HG03175 (cell line): ENCODE measurements around the gene IDUA.

Source experiments
- ATAC-seq: cut with Tn5 transposase; IDR thresholded peaks from one replicate; pipeline ENCODE4 v1.9.1; 2021; ENCODE audit warnings: mild to moderate bottlenecking, moderate library complexity; ENCODE audit not compliant: unreplicated experiment

IDUA gene

DNA sequence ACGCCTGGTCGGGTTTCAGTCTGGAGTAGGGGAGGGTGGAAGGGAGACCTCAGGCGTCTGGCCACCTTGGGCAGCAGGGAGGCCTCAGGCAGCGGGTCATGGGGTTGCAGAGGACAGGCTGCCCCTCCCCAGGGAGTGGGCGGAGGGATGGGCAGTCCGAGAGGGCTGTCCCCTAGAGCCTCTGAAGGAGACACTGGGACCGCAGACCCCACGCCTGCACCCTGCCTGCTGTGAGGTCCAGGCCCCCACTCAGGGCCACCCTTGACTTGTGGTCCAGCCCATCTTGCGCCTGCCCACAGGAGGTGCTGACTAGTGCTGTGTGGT lies 41.0 kb downstream of the IDUA start:
- no peak for ATAC-seq

DNA sequence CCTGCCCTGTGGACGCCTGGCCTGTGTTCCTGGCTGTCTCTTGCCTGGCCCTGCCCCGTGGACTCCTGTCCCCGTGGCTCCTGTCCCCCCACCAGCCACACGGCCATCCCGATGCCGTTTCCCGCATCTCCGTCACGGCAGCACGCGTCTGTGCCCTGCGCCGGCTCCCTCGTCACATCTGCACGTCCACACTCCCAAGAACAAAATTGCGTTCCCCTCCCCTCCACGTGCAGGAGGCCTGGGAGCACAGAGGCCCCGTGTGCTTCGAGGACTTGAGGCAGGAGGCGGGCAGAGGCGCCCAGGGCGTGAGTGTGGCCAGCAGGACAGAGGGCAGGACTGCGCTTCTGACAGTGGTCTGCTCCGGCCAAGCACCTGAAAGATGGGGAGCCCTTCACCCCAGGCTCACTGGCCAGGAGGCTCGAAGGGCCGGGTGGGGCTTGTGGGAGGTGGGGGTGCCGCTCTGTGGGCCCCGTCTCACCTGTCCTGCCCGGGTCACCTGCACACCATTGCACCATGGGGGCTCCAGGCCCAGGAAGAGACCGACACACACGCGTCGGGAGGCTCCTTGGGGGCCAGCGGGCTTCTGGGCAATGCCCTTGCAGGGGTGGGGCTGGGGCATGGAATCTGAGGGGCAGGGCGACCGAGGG lies 41.9 kb downstream of the IDUA start:
- ATAC-seq, result no peak

DNA sequence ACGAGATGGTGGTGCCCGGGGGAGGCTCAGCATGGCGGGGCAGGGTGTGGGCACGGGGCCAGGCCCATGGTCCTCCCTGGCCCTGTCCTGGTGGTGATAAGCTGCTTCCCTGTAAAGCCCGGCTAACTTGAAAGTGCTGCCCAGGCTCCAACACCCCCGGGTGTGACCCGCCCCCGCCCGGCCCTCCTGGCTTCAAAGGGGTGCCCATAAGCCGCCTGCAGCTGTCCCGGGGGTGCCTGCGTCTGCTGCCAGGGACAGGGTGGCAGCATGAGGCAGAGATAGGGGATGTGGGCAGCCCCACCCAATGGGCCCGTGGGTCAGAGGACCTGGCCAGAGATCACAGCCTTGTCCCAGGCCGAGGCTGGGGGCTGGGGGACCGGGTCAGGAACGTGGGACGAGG lies 42.7 kb downstream of the IDUA start:
- ATAC-seq, result no peak

DNA sequence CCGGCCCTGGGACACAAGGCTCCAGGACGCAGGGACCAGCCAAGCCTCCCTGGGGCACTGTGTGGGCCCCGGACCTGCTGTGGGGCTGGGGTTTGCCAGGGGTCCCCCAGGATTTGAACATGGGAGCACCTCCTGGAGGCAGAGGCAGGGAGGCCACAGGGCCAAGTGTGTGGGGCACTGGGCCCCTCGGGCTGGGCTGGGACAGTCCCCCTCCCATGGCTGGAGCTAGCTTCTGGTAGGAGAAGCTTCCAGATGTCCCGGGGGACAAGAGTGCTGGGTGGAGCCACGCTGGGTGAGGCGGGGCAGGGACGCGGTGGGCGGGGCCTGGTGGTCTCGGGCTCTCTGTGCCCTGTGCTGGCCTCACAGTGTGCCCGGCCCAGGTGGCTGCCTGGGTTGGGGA lies 43.2 kb downstream of the IDUA start:
- ATAC-seq, result no peak

DNA sequence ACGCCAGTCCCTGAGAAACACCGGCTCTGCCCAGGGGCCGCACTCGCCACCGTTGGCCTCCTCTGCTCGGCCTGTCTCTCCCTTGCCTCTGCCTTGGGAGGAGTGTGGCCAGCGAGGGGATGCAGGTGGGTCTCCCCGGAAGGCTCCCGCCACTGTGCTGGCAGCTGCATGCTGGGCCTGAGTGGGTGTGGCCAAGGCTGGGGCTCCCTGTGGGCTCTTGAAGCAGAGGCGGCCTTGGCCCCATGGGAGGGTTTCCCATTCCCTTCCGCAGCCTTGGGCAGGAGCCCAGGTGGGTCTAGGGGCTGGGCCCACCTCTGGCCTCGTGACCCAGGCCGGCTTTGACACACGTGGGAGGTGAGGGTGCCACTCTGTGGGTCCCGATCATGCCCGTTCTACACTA lies 43.7 kb downstream of the IDUA start:
- no peak for ATAC-seq

DNA sequence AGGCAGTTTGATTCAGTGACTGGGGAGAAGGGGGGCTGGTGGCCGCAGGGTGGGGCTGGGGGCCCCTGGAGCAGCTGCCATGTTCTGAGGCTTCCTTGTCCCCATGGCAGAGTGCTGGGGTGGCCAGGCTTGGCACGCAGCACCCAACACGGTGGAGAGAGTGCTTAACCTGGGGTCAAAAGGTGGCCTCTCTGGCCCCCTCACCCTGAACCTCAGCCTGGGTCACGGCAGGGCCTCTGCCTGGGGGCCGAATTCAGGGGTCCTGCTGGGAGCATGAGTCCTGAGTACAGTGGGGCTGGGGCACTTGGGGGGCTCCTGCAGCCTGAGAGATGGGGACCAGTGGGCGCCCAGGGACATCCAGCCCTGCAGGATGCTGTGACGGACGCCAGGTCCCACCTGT lies 44.5 kb downstream of the IDUA start:
- ATAC-seq, result no peak

DNA sequence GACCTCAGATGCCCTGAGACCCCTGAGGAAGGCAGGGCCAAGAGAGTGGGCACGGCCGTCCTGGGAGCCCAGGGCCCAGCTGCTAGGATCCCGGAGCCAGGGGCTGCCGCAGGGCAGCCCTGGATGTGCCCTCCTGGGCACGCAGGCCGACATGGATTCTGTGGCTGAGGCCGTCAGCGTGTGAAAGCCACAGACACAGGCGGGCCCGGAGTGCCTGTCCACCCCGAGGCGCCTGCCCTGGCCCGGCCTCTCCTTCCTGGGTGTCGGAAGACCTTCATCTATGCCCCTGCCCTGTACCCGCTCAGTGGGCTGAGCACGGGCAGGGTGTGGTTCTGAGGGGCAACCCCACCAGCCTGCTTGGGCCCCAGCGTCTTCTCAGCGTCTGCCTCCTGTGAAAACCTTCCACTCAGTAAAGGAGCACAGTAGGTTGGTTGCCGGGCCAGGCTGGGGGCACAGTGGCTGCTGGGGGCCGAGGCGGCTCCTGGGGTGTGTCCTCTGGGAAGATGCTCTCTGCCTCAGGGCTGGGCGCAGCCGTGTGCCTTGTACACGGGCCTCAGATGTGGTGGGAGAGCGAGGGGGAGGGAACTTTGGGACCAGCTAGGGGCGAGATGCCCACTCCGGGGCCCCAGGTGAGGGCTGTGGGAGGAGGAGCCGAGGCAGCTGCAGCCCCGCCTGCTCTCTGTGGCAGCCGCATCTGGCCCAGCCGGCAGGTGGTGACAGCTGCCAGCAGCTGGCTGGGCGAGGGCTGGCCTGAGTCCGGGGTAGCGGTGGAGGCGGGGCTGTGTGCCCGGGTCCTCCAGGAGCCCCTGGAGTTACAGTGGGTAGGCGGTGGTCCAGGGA lies 45.3 kb downstream of the IDUA start:
- ATAC-seq, result no peak

DNA sequence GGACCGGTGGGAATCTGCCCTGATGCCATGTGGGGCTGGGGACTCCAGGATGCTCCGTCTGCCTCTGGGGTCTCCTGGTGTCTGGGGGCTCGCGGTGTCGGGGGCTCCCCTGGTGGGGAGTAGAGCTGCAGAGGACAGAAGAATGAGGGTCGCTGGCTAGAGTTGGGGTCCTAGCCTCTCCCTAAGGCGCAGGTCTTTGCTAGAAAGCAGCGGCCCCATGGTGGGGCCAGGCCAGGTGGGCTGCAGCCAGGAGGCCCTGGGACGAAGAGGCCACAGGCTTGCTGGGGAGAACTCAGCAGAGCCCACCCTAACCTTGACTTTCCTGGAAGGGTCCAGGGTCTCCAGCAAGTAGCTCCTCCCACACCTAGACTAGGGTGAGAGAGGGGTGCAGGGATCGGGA lies 46.0 kb downstream of the IDUA start:
- ATAC-seq, result no peak

DNA sequence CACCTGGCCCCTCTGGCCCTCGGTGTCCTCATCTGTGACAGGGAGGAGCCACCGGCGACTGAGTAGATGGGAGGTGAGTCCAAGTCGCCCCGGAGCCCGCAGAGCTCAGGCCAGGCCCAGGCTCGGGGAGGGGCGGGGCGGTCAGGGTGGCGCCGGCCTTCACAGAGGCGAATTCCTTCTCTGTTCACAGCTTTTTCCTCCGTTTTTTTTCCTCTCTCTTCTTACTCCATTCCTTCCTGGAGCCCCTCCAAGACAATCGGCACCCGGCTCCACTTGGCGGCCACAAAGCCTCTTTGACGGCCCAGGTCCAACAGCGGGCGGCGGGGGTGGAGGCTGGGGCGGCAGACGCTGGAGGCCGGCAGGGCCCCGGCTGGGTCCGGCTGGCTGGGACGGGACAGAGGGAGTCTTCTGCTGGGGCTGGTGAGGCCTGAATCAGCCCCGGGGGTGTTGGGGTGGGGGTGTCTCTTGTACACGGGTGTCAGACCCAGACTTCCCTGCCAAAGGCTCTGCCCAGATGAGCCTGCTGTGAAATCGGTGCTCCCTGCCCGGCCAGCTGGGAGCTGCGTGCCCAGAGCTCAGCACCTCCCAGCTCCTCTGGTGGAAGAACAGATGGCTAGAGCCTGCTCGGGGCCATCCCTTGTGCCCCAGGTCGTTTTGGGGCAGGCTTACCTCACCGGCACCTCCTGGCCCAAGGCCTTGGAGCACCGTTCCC lies 47.2 kb downstream of the IDUA start:
- ATAC-seq, result no peak

DNA sequence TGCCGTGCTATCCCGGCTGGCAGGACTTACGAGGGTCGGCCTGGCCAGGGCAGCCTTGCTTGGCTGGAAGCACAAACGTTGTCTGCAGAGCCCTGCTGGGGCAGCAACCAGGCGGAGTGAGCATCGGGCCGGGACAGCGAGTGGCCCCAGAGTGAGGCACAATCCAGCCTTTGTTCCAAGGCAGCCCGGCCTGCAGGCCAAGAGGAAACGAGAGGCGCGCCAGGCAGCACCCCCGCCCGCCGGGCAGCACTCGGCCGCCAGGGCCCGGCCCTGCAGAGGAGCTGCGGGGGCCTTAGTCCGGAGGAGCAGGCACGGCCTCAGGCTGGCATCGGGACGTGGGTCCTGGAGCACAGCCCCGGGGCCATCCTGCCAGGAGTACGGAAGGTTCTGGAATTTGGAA lies 48.7 kb downstream of the IDUA start:
- ATAC-seq, result no peak

DNA sequence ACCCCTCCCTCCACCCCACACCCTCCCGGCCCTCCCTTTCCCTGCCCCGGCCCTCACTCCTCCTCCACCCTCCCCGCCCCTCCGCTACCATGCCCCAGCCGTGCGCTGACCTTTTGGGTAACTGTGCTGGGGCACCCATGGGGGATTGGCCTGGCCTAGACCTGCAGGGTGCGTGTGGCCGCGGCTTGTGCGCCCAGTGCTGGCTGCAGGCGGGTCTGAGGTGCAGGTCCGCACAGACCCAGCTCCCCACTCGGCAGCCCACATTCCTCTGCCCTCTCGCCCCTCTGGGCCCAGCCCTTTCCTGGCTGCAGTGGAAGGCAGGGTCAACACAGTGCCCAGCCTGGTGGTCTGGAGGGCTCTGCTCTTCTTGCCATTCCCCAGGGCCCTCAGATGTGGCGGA lies 49.3 kb downstream of the IDUA start:
- no peak for ATAC-seq

DNA sequence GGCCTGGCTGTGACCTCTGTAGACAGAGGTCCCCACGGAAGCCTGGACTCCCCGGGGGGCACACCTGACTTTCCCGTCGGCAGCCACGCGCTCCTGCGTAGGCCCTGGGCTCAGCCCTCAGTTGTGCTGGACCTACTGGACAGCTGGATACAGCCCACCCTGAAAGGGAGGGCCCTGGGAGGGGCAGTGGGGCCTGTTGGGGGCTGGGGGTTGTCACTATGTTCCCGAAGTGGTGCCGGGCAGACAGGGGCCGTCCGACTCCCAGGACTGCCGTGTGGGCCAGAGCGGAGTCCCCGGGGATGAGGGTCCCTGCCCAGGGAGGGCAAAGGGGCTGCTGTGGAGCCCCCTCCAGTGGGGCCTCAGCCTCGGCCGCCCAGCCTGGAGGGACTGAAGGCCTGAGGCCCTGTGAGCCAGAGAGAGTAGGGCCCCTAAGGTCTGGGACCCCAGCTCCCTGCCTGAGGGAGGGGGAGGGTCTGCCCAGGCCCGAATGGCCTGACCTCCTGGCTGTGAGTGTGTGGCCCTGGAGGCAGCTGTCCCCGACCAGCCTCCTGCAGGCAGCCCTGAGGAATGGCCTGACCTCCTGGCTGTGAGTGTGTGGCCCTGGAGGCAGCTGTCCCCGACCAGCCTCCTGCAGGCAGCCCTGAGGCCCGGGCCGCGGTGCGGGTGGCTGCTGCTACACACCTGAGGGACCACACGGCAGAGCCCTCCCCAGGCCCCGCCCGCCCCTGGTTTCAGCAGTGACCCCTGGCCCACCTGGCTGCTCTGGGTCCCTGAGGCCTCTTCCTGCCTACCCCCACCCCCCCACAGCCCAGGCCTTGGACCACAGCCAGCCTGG lies 50.3 kb downstream of the IDUA start:
- no peak for ATAC-seq

DNA sequence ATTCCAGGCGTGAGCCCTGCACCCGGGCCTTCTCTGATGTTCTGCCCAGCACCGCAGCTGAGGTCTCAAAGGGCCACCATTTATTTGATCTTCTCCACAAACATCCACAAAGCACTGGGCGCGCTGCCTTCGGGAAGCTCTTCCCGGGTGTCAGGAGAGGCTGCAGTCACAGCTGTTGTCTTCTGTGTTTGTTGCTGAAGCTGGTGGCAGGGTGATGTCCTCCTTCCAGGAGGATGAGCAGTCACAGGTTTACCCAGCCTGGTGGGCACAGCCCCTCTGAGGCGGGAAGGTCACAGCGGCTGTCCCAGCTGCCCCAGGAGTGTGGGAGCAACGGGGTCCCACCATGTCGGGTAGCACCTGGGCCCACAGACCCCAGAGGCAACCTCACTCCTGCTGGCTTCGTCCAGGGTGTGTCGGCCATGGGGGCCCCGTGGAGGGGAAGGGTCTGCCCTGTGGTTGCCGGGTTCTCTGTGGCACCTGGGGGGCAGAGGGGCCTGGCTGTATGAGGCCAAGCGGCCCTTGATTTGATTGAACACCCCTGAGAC lies 52.2 kb downstream of the IDUA start:
- ATAC-seq, result no peak

DNA sequence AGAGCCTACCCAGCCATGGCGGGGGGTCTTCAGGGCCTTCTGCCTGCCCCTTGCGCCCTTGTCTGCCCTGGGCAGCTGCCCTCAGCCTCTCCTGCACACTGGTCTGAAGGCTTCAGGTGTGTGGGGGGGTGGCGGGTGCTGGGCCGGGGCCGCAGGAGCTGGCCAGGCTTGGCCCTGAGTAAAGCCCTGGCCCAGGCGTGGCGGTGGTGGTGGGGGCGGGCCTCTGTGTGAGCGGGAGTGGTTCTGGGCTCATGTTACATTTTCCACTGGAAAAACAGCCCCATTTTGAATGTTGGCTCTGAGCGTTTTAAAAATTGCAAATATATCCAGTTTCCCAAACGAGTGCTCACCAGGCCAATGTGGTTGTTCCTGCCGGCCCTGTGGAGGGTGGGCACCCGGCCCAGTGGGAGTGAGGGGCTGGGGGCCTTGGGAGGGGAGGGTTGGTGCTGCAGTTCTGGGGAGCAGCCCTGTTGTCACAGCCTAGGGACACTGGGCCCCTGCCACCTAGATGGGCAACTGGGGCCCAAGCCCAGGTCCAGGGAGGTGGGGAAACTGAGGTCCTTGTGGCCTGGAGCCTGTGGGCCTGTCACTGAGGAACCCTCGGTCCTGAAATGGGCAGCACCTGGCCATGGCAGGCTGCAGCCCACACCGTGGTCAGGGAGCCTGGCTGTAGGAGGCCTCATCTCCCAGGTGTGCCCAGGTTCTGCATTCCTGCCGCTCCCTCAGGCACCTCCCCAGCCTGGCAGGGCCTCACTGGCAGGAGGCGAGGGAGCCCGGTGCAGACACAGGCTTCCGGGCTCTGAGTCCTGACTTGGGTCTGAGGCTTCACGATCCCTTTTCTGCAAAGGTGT lies 52.9 kb downstream of the IDUA start:
- ATAC-seq, result no peak

DNA sequence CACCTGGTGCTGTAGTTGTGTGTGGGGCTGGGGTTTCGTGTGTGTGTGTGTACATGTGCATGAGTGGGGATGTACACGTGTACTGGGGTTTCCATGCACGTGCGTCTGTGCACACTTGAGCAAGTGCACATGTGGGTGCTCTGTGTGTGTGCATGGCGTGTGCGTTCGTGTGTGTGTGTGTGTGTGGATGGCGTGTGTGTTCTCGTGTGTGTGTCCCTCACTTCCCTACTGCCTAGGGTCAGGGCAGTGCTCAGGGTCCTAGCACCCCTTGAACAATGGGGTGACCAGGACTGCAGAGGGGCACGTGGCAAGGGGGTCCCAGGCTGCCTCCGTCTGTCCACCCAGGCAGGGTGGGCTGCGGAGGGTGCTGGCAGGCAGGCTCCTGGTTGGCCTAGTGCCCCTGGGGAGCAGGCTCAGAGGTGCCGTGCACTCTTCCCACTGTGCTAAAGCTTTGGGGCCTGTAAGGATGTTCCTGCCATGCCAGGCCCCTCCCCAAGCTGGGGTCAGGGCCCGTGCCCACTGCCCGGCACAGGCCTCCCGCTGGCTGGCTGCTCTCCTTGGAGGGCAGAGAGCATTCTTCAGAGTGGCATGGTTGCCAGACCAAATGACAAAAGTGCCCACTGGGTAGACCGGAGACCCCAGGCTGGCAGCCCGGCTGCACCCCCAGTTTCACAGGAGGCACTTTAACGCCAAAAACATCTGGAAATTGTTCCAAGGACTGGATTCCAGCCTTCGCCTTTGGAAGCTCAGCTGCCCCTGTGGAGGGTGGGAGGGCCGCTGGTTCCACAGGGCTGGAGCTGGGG lies 53.7 kb downstream of the IDUA start:
- no peak for ATAC-seq

DNA sequence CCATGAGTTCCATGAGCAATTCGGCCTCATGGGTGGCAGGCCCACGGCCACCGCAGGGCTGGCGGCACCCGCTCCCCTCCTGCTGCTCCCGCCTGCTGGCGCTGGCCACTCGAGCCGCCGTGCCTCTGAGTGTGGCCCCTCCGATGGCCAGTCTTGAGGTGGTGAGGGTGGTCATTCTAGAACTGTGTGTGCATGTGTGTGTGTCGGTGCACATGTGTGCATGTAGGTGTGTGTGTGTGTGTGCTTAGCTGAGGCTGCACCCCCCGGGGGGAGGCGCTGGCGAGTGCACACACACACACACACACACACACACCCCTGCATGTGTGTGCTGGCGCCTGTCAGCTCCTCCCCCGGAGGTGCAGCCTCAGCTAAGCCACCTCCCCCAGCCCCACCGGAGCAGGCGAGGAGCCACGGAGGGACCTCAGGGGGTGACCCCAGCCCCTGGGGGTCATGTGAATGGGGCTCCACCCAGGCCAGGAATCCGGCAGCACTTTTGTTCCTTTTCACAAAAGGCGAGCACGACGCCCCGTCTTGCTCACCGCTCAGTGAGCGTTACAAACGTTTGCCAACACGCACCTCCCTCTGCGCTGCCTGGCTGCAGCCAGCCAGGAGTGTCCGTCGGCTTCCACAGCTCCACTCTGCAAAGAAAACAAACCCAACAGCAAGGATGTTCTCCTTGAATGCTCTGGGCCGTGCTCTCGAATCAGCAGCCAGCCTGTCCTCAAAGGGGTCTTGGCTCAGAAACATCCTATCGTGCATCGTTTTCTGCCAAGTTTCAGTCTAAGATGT lies 54.5 kb downstream of the IDUA start:
- ATAC-seq, result no peak

DNA sequence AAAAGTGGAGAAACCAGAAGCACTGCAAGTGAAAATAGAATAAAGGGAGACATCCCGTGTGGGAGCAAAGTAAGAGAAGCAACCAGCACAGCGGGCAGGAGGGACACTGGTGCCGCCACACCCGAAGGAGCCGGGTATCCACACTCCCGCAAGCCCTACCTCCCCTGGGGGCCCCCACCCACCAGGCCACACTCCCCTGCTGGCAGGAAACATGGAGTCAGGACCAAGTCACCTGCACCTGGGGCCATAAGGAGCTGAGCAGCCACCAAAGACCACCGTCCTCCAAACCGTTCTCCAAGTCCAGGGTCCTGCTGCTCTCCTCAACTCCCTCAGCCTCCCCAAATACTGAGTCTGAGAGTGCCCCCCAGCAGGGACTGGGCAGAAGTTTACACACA lies 55.1 kb downstream of the IDUA start:
- no peak for ATAC-seq

DNA sequence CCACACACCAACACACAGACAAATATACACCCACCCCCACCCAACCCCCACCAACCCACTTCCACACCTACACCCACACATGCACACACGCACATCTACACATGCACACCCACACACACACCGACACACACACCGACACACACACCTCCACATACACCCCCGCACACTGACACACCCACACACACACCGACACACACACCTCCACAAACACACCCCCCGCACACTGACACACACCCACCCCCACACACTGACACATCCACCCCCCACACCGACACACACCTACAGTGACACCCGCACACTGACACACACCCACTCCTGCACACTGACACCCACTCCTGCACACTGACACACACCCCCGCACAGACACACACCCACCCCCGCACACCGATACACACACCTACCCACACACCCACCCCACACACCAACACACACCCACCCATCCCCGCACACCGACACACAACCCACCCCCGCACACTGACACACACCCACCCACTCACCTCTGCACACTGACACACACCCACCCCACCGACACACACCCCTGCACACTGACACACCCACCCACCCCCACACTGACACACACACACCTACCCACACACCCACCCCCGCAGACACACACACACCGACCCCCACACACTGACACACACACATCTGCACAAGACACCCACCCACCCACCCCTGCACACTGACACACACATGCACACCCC lies 55.7 kb downstream of the IDUA start:
- ATAC-seq, result no peak
